HEK293 (cell line): ENCODE measurements around the gene UBE2G1.

Source experiments
- GLI2 ChIP-seq: fragments of 450-650 bp; formaldehyde crosslinking; IDR thresholded peaks from 2 replicates; pipeline ENCODE4; 2017; ENCODE audit warnings: missing biosample characterization, missing genetic modification characterization, low read depth, borderline replicate concordance
- KLF1 ChIP-seq: fragments of 450-650 bp; formaldehyde crosslinking; IDR thresholded peaks from 2 replicates; pipeline ENCODE4 v1.5.1; 2016; ENCODE audit warnings: missing biosample characterization, missing genetic modification characterization
- KLF7 ChIP-seq: fragments of 450-650 bp; formaldehyde crosslinking; IDR thresholded peaks from 2 replicates; pipeline ENCODE4 v1.5.1; 2016; ENCODE audit warnings: missing biosample characterization, missing genetic modification characterization, borderline replicate concordance
- KLF8 ChIP-seq: fragments of 450-650 bp; formaldehyde crosslinking; IDR thresholded peaks from 2 replicates; pipeline ENCODE4 v1.5.1; 2016; ENCODE audit warnings: missing biosample characterization, missing genetic modification characterization
- SCRT1 ChIP-seq: fragments of 450-650 bp; formaldehyde crosslinking; IDR thresholded peaks from 2 replicates; pipeline ENCODE4 v1.5.1; 2016; ENCODE audit warnings: missing biosample characterization, missing genetic modification characterization, borderline replicate concordance
- SP3 ChIP-seq: fragments of 450-650 bp; formaldehyde crosslinking; IDR thresholded peaks from 2 replicates; pipeline ENCODE4 v1.5.1; 2016; ENCODE audit warnings: missing biosample characterization, missing genetic modification characterization
- YY1 ChIP-seq: fragments of 450-650 bp; formaldehyde crosslinking; IDR thresholded peaks from 2 replicates; pipeline ENCODE4 v1.5.1; 2018; ENCODE audit warnings: missing biosample characterization, missing genetic modification characterization
- ZBTB1 ChIP-seq: fragments of 450-650 bp; formaldehyde crosslinking; IDR thresholded peaks from 2 replicates; pipeline ENCODE4 v1.5.1; 2016; ENCODE audit warnings: missing biosample characterization, missing genetic modification characterization
- ZBTB7A ChIP-seq: fragments of 450-650 bp; formaldehyde crosslinking; IDR thresholded peaks from 2 replicates; pipeline ENCODE4 v1.5.1; 2016; ENCODE audit warnings: low read depth, missing biosample characterization, missing genetic modification characterization
- ZFHX2 ChIP-seq: fragments of 450-650 bp; formaldehyde crosslinking; conservative IDR thresholded peaks from 2 replicates; pipeline ENCODE4 v1.5.1; 2016; ENCODE audit warnings: missing biosample characterization, missing genetic modification characterization
- ZFP41 ChIP-seq: fragments of 450-650 bp; formaldehyde crosslinking; IDR thresholded peaks from 2 replicates; pipeline ENCODE4 v1.5.1; 2016; ENCODE audit warnings: missing biosample characterization, missing genetic modification characterization, borderline replicate concordance
- ZFP69B ChIP-seq: fragments of 450-650 bp; formaldehyde crosslinking; IDR thresholded peaks from 2 replicates; pipeline ENCODE4 v1.5.1; 2016; ENCODE audit warnings: missing biosample characterization, missing genetic modification characterization
- ZNF133 ChIP-seq: fragments of 450-650 bp; formaldehyde crosslinking; IDR thresholded peaks from 2 replicates; pipeline ENCODE4 v1.5.1; 2016; ENCODE audit warnings: missing biosample characterization, missing genetic modification characterization
- ZNF140 ChIP-seq: fragments of 450-650 bp; formaldehyde crosslinking; IDR thresholded peaks from 2 replicates; pipeline ENCODE4 v1.5.1; 2016; ENCODE audit warnings: missing biosample characterization, missing genetic modification characterization
- ZNF146 ChIP-seq: fragments of 450-650 bp; formaldehyde crosslinking; IDR thresholded peaks from 2 replicates; pipeline ENCODE4 v1.5.1; 2016; ENCODE audit warnings: missing biosample characterization, missing genetic modification characterization
- ZNF184 ChIP-seq: fragments of 450-650 bp; IDR thresholded peaks from 2 replicates; pipeline ENCODE4 v1.5.1; 2018; ENCODE audit warnings: missing biosample characterization, mild to moderate bottlenecking, missing genetic modification characterization
- ZNF19 ChIP-seq: fragments of 450-650 bp; formaldehyde crosslinking; IDR thresholded peaks from 2 replicates; pipeline ENCODE4; 2016; ENCODE audit warnings: missing biosample characterization, missing genetic modification characterization, low read depth
- ZNF248 ChIP-seq: fragments of 450-650 bp; formaldehyde crosslinking; IDR thresholded peaks from 2 replicates; pipeline ENCODE4 v1.5.1; 2017; ENCODE audit warnings: missing biosample characterization, missing genetic modification characterization
- ZNF274 ChIP-seq, 2 experiments: fragments of 200-500 bp in 1 of 2; fragments of 450-650 bp in 1 of 2; sonication (Bioruptor generic) in 1 of 2; formaldehyde crosslinking in 1 of 2; IDR thresholded peaks; 2 replicates each; pipeline versions ENCODE4 v1.5.1 to v1.6.1; 2014 to 2016; ENCODE audit warnings: borderline replicate concordance in 1 of 2, inconsistent platforms in 1 of 2, low read length in 1 of 2, missing biosample characterization in 1 of 2, missing genetic modification characterization in 1 of 2
- ZNF514 ChIP-seq: fragments of 450-650 bp; formaldehyde crosslinking; IDR thresholded peaks from 2 replicates; pipeline ENCODE4 v1.5.1; 2016; ENCODE audit warnings: missing biosample characterization, missing genetic modification characterization
- ZNF529 ChIP-seq: fragments of 450-650 bp; formaldehyde crosslinking; IDR thresholded peaks from 2 replicates; pipeline ENCODE4 v1.5.1; 2017; ENCODE audit warnings: missing genetic modification characterization, missing biosample characterization; ENCODE audit not compliant: insufficient replicate concordance
- ZNF654 ChIP-seq: fragments of 450-650 bp; formaldehyde crosslinking; IDR thresholded peaks from 2 replicates; pipeline ENCODE4 v1.5.1; 2016; ENCODE audit warnings: low read depth, missing biosample characterization, missing genetic modification characterization
- ZNF677 ChIP-seq: fragments of 450-650 bp; IDR thresholded peaks from 2 replicates; pipeline ENCODE4 v1.5.0; 2018; ENCODE audit warnings: missing biosample characterization, mild to moderate bottlenecking, missing genetic modification characterization, moderate library complexity
- ZNF785 ChIP-seq: fragments of 450-650 bp; formaldehyde crosslinking; IDR thresholded peaks from 2 replicates; pipeline ENCODE4 v1.5.1; 2016; ENCODE audit warnings: missing biosample characterization, missing genetic modification characterization
- ZNF843 ChIP-seq: fragments of 450-650 bp; formaldehyde crosslinking; IDR thresholded peaks from 2 replicates; pipeline ENCODE4 v1.5.1; 2016; ENCODE audit warnings: missing biosample characterization, missing genetic modification characterization
- TF ChIP-seq, protein P1 (sequence below): fragments of 450-650 bp; formaldehyde crosslinking; IDR thresholded peaks from 2 replicates; pipeline ENCODE4 v1.5.1; 2016; ENCODE audit warnings: missing biosample characterization, missing genetic modification characterization
- TF ChIP-seq, protein P2 (sequence below): fragments of 450-650 bp; formaldehyde crosslinking; IDR thresholded peaks from 2 replicates; pipeline ENCODE4 v1.5.1; 2017; ENCODE audit warnings: missing biosample characterization, missing genetic modification characterization
- TF ChIP-seq, protein P3 (sequence below): fragments of 450-650 bp; formaldehyde crosslinking; IDR thresholded peaks from 2 replicates; pipeline ENCODE4 v1.5.1; 2016; ENCODE audit warnings: missing biosample characterization, missing genetic modification characterization, low read depth
- TF ChIP-seq, protein P4 (sequence below): fragments of 450-650 bp; formaldehyde crosslinking; IDR thresholded peaks from 2 replicates; pipeline ENCODE4 v1.5.1; 2016; ENCODE audit warnings: missing biosample characterization, missing genetic modification characterization
- TF ChIP-seq, protein P5 (sequence below): fragments of 450-650 bp; formaldehyde crosslinking; IDR thresholded peaks from 2 replicates; pipeline ENCODE4 v1.5.1; 2016; ENCODE audit warnings: missing biosample characterization, missing genetic modification characterization

UBE2G1 gene

DNA sequence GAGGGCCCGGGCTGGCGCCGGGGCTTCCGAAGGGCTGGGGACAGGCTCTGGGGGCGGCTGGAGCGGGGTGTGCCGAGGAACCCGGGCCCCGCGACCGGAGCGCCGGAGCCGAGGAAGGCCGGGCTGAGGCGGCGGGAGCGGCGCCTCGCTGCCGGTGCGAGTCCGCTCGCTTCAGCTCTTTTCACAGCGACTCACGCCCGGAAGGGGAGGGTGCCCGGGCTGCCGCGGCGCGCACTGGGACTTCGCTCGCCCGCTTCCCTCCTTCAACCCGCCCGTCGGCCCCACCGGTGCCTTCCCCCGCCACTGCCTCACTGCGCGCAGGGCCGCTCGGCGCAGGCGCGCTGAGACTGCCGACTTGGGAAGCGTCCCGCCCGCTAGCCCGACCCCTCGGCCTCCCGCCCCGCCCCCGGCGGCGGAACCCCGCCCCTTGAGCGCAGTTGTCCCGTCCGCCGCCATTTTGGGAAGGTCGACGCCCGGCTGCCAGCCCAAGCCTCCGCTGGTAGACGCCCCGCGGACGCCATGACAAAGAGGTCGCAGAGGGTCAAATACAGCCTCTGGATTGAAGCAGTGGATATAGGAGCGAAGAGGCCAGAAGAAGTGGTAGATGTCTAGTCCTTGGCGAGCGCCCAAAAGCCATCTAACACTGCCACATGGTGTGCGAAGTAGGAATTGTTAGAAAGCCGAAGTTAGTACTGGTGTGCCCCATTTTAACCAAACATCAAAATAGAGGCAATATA lies at the start of gene UBE2G1 (continued):
- TF ChIP-seq ZNF529 (tag by site-specific recombination) (no peak), ZNF654 (tag by site-specific recombination) (peak; percentile 74), YY1 (tag by site-specific recombination) (peak; percentile 98), KLF1 (tag by site-specific recombination) (peak; percentile 24; the same call in 1 of the 2 replicates), GLI2 (tag by site-specific recombination) (no peak), ZFP69B (tag by site-specific recombination) (peak; percentile 87), ZNF843 (tag by site-specific recombination) (no peak), ZNF146 (tag by site-specific recombination) (no peak; the same call in 1 of the 2 replicates), SP3 (peak; percentile 93), ZNF274 (IDR thresholded peaks at IDR 0.05; ENCODE audit: low read length) (no peak), ZNF274 (tag by site-specific recombination; IDR thresholded peaks at IDR 0.05; ENCODE audit: borderline replicate concordance) (no peak), ZNF140 (tag by site-specific recombination) (0 out of 2 replicates have a peak, but pooled peaks have one; percentile 8), ZNF184 (tag by site-specific recombination) (no peak), ZNF677 (tag by site-specific recombination) (no peak), ZBTB1 (tag by site-specific recombination) (peak; percentile 89; the same call in 1 of the 2 replicates), ZNF248 (no peak), ZNF19 (no peak), ZNF785 (tag by site-specific recombination) (no peak), ZBTB7A (tag by site-specific recombination) (no peak), SCRT1 (no peak), ZFP41 (no peak), KLF8 (tag by site-specific recombination) (peak; percentile 81), ZFHX2 (no peak; the same call in 1 of the 2 replicates), KLF7 (tag by site-specific recombination) (peak; percentile 16; the same call in 1 of the 2 replicates), ZNF514 (tag by site-specific recombination) (no peak), ZNF133 (tag by site-specific recombination) (no peak)
- TF ChIP-seq, protein P1, sequence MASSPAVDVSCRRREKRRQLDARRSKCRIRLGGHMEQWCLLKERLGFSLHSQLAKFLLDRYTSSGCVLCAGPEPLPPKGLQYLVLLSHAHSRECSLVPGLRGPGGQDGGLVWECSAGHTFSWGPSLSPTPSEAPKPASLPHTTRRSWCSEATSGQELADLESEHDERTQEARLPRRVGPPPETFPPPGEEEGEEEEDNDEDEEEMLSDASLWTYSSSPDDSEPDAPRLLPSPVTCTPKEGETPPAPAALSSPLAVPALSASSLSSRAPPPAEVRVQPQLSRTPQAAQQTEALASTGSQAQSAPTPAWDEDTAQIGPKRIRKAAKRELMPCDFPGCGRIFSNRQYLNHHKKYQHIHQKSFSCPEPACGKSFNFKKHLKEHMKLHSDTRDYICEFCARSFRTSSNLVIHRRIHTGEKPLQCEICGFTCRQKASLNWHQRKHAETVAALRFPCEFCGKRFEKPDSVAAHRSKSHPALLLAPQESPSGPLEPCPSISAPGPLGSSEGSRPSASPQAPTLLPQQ (tag by site-specific recombination), result peak; percentile 85
- TF ChIP-seq, protein P2, sequence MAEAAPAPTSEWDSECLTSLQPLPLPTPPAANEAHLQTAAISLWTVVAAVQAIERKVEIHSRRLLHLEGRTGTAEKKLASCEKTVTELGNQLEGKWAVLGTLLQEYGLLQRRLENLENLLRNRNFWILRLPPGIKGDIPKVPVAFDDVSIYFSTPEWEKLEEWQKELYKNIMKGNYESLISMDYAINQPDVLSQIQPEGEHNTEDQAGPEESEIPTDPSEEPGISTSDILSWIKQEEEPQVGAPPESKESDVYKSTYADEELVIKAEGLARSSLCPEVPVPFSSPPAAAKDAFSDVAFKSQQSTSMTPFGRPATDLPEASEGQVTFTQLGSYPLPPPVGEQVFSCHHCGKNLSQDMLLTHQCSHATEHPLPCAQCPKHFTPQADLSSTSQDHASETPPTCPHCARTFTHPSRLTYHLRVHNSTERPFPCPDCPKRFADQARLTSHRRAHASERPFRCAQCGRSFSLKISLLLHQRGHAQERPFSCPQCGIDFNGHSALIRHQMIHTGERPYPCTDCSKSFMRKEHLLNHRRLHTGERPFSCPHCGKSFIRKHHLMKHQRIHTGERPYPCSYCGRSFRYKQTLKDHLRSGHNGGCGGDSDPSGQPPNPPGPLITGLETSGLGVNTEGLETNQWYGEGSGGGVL, result peak; percentile 48
- TF ChIP-seq, protein P3, sequence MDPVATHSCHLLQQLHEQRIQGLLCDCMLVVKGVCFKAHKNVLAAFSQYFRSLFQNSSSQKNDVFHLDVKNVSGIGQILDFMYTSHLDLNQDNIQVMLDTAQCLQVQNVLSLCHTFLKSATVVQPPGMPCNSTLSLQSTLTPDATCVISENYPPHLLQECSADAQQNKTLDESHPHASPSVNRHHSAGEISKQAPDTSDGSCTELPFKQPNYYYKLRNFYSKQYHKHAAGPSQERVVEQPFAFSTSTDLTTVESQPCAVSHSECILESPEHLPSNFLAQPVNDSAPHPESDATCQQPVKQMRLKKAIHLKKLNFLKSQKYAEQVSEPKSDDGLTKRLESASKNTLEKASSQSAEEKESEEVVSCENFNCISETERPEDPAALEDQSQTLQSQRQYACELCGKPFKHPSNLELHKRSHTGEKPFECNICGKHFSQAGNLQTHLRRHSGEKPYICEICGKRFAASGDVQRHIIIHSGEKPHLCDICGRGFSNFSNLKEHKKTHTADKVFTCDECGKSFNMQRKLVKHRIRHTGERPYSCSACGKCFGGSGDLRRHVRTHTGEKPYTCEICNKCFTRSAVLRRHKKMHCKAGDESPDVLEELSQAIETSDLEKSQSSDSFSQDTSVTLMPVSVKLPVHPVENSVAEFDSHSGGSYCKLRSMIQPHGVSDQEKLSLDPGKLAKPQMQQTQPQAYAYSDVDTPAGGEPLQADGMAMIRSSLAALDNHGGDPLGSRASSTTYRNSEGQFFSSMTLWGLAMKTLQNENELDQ, result no peak
- TF ChIP-seq, protein P4, sequence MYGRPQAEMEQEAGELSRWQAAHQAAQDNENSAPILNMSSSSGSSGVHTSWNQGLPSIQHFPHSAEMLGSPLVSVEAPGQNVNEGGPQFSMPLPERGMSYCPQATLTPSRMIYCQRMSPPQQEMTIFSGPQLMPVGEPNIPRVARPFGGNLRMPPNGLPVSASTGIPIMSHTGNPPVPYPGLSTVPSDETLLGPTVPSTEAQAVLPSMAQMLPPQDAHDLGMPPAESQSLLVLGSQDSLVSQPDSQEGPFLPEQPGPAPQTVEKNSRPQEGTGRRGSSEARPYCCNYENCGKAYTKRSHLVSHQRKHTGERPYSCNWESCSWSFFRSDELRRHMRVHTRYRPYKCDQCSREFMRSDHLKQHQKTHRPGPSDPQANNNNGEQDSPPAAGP (tag by site-specific recombination), result no peak
- TF ChIP-seq, protein P5, sequence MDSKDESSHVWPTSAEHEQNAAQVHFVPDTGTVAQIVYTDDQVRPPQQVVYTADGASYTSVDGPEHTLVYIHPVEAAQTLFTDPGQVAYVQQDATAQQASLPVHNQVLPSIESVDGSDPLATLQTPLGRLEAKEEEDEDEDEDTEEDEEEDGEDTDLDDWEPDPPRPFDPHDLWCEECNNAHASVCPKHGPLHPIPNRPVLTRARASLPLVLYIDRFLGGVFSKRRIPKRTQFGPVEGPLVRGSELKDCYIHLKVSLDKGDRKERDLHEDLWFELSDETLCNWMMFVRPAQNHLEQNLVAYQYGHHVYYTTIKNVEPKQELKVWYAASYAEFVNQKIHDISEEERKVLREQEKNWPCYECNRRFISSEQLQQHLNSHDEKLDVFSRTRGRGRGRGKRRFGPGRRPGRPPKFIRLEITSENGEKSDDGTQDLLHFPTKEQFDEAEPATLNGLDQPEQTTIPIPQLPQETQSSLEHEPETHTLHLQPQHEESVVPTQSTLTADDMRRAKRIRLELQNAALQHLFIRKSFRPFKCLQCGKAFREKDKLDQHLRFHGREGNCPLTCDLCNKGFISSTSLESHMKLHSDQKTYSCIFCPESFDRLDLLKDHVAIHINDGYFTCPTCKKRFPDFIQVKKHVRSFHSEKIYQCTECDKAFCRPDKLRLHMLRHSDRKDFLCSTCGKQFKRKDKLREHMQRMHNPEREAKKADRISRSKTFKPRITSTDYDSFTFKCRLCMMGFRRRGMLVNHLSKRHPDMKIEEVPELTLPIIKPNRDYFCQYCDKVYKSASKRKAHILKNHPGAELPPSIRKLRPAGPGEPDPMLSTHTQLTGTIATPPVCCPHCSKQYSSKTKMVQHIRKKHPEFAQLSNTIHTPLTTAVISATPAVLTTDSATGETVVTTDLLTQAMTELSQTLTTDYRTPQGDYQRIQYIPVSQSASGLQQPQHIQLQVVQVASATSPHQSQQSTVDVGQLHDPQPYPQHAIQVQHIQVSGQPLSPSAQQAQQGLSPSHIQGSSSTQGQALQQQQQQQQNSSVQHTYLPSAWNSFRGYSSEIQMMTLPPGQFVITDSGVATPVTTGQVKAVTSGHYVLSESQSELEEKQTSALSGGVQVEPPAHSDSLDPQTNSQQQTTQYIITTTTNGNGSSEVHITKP (tag by site-specific recombination), result peak; percentile 86
